Measurements from ENCODE around the gene PDCD10.

- TF ChIP-seq CTCF (IDR thresholded peaks at IDR 0.05; ENCODE audit: low read depth, low read length) (no peak), EZH2phosphoT487 (IDR thresholded peaks at IDR 0.05; ENCODE audit: low read depth) (no peak)
These were observed 76.9 kb downstream of the PDCD10 start for GRCh38 chr3:167657684-167658225.
